AG04450 (cell line): ENCODE measurements around the gene MAD1L1. TPM values are rescaled to one million over a fixed set of nuclear protein-coding genes. Genes with fewer than 3 reads are reported as not detected.

Source experiments
- CTCF ChIA-PET: fragments of 300-600, 350-600 bp; formaldehyde crosslinking; extraction: SDS; loops from one replicate; lab custom pipeline; 2022; ENCODE audit warnings: antibody characterized with exemption, inconsistent platforms; lab: Charles Lee
- POLR2A ChIA-PET: fragments of 350-600 bp; formaldehyde crosslinking; extraction: SDS; loops from one replicate; lab custom pipeline; 2021; ENCODE audit warnings: antibody characterized with exemption, inconsistent platforms; lab: Yijun Ruan, JAX
- DNase-seq: peaks from one replicate; pipeline ENCODE4 v3.0.0-alpha.2; 2011; ENCODE audit warnings: low read depth, low spot score
- H3K27ac ChIP-seq: one replicate; pipeline ENCODE4 v1.5.1; 2012; ENCODE audit warnings: low read depth, low read length, control low read depth
- H3K27me3 ChIP-seq: one replicate; pipeline ENCODE4 v1.6.0; 2012; ENCODE audit warnings: low read length; ENCODE audit not compliant: control insufficient read depth, insufficient read depth
- H3K4me3 ChIP-seq: 2 replicates; pipeline ENCODE4 v1.5.1; 2011; ENCODE audit warnings: mild to moderate bottlenecking, low read depth, low read length, control low read depth
- H3K9me3 ChIP-seq: 2 replicates; pipeline ENCODE4 v1.5.1; 2012; ENCODE audit warnings: low read length; ENCODE audit not compliant: control insufficient read depth, insufficient read depth
- CTCF ChIP-seq: IDR thresholded peaks from 2 replicates; pipeline ENCODE4 v1.5.1; 2011; ENCODE audit warnings: low read depth, low read length, control low read depth, inconsistent platforms
- polyA plus RNA-seq: library from polyadenylated mRNA; depleted of rRNA; stranded (reverse); fragments of >200 nt; gene quantifications from 2 replicates; pipeline ENCODE4 v1.2.3, GENCODE V29; 2011

The MAD1L1 gene
- polyA plus RNA-seq, 1 experiment = 11.9 TPM

DNA sequence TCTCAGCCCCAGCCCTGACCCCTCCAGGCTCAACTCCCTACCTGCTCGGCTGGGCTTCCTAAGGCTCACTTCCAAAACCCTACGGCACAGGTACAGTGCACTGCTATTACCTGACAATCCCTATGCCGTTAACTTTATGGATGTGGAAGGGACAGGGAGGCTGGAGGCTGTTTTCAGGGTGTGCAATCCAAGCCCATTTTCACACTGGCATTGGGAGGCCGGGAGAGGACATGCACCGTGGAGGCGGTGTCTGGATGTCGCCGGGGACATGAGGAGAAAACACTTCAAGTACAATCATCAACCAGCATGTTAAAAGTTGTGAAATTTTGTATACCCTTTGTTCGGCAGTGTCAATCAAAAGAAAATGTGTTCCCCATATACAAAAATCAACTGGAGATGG is 80.1 kb downstream of the MAD1L1 start:
- TF ChIP-seq CTCF = no peak
- no peaks in the 10 kb centered on the region; the same call in 1 of the 2 replicates for H3K9me3 ChIP-seq
- H3K27me3 ChIP-seq = no peaks in the 10 kb centered on the region
- DNase-seq = no peak
- no peak overlapping the region for H3K4me3 ChIP-seq
- no peak overlapping the region for H3K27ac ChIP-seq
- CTCF ChIA-PET = no interaction called here
- POLR2A ChIA-PET = no interaction called here

DNA sequence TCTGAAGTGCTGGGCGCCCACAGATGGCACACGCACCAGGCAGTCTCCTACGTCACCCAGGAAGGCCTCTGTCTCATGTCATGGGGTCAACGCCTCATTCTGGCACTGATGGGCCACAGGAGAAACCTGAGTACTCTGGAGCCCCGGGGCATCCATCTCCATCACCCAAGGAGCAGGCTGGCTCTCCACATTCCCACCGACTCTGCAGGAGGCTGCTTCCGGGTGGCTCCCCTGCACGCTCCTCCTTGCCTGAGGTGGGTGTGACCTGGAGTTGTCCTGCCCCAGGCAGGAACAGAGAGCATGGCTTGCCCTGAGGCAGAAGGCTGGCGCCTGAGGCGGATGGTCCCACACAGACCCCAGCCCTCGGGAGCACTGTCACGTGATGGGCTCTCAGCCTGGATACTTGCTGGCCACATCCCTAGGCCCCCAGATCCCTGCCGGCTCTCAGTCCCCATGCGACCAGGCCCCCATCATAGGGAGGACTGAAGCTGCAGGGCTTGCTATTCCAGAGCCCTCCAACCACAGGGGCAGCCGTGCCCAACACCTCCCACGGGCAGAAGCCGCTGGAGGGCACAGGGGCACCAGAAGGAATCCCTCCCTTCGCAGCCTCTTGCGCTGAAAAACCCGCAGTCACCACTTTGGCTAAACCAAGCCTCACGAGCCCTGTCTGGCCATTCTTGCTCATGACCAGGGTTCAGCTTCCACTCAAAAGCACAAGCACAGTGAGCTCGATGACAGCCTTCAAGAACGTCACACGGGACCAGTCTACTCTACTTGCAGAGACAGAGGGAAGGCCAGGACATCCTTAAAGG is 80.7 kb downstream of the MAD1L1 start:
- no peak for TF ChIP-seq CTCF
- H3K27me3 ChIP-seq = no peaks in the 10 kb centered on the region
- POLR2A ChIA-PET = no interaction called here
- H3K4me3 ChIP-seq = no peak overlapping the region
- H3K9me3 ChIP-seq = no peaks in the 10 kb centered on the region; the same call in 1 of the 2 replicates
- H3K27ac ChIP-seq = no peak overlapping the region
- DNase-seq = no peak
- CTCF ChIA-PET = no interaction called here

- no peak for TF ChIP-seq CTCF
- no peak overlapping the region for H3K27ac ChIP-seq
- DNase-seq = no peak
- H3K27me3 ChIP-seq = no peaks in the 10 kb centered on the region
- no peaks in the 10 kb centered on the region; the same call in 1 of the 2 replicates for H3K9me3 ChIP-seq
- ChIA-PET POLR2A (no interaction called here), CTCF (interaction anchor here (0.8 kb wide), 1 partner anchor 9 kb away, joined by 6 read pairs; no protein-coding TSS in a partner anchor)
- H3K4me3 ChIP-seq = no peak overlapping the region
Measured at GRCh38 chr7:2151237-2151636, 81.5 kb downstream of the MAD1L1 start.

- Histone ChIP-seq H3K9me3 (no peaks in the 10 kb centered on the region; the same call in 1 of the 2 replicates), H3K27me3 (no peaks in the 10 kb centered on the region), H3K4me3 (no peak overlapping the region), H3K27ac (no peak overlapping the region)
- POLR2A ChIA-PET = no interaction called here
- CTCF ChIA-PET = interaction anchor here (0.8 kb wide), 1 partner anchor 10 kb away, joined by 6 read pairs; no protein-coding TSS in a partner anchor
- DNase-seq = no peak
- no peak for TF ChIP-seq CTCF
Measured at GRCh38 chr7:2150445-2150815, 82.3 kb downstream of the MAD1L1 start.

- POLR2A ChIA-PET = no interaction called here
Measured at GRCh38 chr7:2149672-2150444, 82.9 kb downstream of the MAD1L1 start.

More at GRCh38 chr7:2149672-2150444, 82.9 kb downstream of the MAD1L1 start:
- DNase-seq = no peak
- Histone ChIP-seq H3K27me3 (no peaks in the 10 kb centered on the region), H3K27ac (no peak overlapping the region), H3K9me3 (no peaks in the 10 kb centered on the region; the same call in 1 of the 2 replicates), H3K4me3 (no peak overlapping the region)
- CTCF ChIA-PET = no interaction called here
- TF ChIP-seq CTCF = no peak
